ENCODE results near the gene GNB1L. TPM values are rescaled to one million over a fixed set of nuclear protein-coding genes. Genes with fewer than 3 reads are reported as not detected.

Gene GNB1L
- total and polyA plus RNA-seq, 9 of the 15 experiments (the other 6 are each of a cell fraction or from before 2014, with no cell fraction given): 0.56 to 50.5 (median 10.2) TPM

DNA sequence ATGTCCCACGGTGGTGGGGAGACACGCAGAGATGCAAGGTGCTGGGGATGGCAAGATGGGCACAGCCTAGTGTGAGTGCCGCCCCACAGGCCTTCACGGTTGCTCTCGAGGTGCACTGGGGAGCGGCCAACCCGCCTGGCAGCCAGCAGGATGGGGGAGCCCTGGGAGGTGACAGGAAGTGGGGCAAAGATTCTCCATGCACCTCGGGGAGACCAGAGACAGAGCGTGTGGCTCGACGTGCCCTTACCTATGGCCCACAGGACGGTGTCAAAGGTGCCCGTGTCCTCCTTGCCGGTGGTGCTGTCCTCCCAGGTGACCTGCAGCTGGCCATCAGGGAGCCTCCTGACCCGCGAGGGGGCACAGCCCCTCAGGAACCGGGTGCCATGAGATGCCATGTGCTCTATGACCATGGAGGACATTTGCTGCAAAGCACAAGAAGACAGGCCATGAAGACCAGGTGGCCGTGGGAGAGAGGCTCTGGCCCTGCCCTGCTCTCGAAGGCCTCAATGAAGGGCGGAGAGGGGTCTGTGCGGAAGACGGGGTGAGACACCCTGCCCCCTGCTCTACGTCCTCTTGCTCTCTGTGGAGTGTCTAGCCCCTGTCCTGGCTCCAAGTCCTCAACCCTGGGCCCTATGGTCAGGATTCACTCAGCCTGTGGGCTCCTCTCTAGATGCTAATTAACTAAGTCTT, 40.6 kb upstream of the GNB1L start (continued):
- TF ChIP-seq ZNF316 (IDR thresholded peaks at IDR 0.05): no peak

DNA sequence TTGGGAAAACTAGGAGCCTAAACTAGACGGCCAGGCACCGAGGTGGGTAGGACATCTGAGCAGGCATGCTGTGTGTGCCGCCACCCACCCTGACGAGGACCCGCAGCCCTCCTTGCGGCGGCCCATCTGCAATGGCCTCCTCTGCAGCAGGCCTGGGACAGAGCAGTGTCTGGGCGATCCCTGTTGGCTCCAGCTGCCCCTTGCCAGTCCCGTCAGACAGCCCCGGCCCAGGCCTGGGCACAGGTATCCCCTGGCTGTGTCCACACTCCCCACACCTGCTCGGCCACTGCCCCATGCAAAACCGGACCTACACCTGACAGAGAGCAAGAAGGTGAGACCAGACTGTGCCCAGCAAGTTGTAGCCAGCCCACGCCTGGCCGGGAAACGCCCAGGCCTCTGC, 38.7 kb upstream of the GNB1L start:
- Histone ChIP-seq H3K9me1 (ENCODE audit: control insufficient read depth, insufficient read depth, low read length) (peaks cover 12% of the 10 kb centered on the region), H3K4me2 (ENCODE audit: insufficient read depth, low read length) (no peak overlapping the region), H3K27me3 (ENCODE audit: control insufficient read depth in 2 of 2, insufficient read depth in 2 of 2, low read length in 2 of 2) (no peaks in the 10 kb centered on the region), H2AFZ (ENCODE audit: low read depth, low read length) (no peak overlapping the region), H3K4me1 (replicated peaks in 1 of 2; ENCODE audit: control insufficient read depth in 2 of 2, insufficient read depth in 2 of 2, low read length in 2 of 2) (peaks cover 24 to 70% of the 10 kb centered on the region in 2 experiments), H3K9ac (ENCODE audit: insufficient read depth in 1 of 2, low read depth in 2 of 2, low read length in 2 of 2) (peak overlapping the region in 1 of 2 experiments; percentile 36; a peak in 2 of 4 replicates), H3K79me2 (ENCODE audit: control insufficient read depth, insufficient read depth, low read length) (no peaks in the 10 kb centered on the region), H3K27ac (ENCODE audit: extremely low read depth, low read depth, low read length) (no peak overlapping the region), H3K36me3 (ENCODE audit: control insufficient read depth, insufficient read depth, low read length) (peaks cover 19% of the 10 kb centered on the region; the same call in 1 of the 3 replicates), H3K4me3 (no peak overlapping the region), H3K9me3 (replicated peaks; ENCODE audit: control insufficient read depth, insufficient read depth, low read depth, low read length) (no peaks in the 10 kb centered on the region), H4K20me1 (replicated peaks; ENCODE audit: control insufficient read depth, insufficient read depth, low read length) (peaks cover 36% of the 10 kb centered on the region)
- ATAC-seq: no peak
- TF ChIP-seq TARDBP (IDR thresholded peaks at IDR 0.05) (no peak), ZNF764 (CRISPR knock-in tag; IDR thresholded peaks at IDR 0.05; ENCODE audit: low read depth) (0 out of 2 replicates have a peak, but pooled peaks have one; percentile 9), MYNN (IDR thresholded peaks at IDR 0.05) (no peak), MYNN (CRISPR knock-in tag; IDR thresholded peaks at IDR 0.05) (no peak), POLR2G (IDR thresholded peaks at IDR 0.05; ENCODE audit: low read depth, low read length) (peak; percentile 41; the same call in 1 of the 2 replicates), ETV5 (CRISPR knock-in tag; IDR thresholded peaks at IDR 0.05; ENCODE audit: low read depth) (no peak), SETDB1 (IDR thresholded peaks at IDR 0.05; ENCODE audit: low read length) (peak; percentile 9), TBL1XR1 (IDR thresholded peaks at IDR 0.05; ENCODE audit: low read length in 2 of 2) (0 out of 4 replicates have a peak, but pooled peaks of 1 of the 2 experiments have one; percentile 22), ZNF699 (CRISPR knock-in tag; IDR thresholded peaks at IDR 0.05; ENCODE audit: insufficient replicate concordance) (peak; percentile 14), PHB (CRISPR knock-in tag; IDR thresholded peaks at IDR 0.05) (0 out of 2 replicates have a peak, but pooled peaks have one; percentile 26)
- TF ChIP-seq, protein P1, sequence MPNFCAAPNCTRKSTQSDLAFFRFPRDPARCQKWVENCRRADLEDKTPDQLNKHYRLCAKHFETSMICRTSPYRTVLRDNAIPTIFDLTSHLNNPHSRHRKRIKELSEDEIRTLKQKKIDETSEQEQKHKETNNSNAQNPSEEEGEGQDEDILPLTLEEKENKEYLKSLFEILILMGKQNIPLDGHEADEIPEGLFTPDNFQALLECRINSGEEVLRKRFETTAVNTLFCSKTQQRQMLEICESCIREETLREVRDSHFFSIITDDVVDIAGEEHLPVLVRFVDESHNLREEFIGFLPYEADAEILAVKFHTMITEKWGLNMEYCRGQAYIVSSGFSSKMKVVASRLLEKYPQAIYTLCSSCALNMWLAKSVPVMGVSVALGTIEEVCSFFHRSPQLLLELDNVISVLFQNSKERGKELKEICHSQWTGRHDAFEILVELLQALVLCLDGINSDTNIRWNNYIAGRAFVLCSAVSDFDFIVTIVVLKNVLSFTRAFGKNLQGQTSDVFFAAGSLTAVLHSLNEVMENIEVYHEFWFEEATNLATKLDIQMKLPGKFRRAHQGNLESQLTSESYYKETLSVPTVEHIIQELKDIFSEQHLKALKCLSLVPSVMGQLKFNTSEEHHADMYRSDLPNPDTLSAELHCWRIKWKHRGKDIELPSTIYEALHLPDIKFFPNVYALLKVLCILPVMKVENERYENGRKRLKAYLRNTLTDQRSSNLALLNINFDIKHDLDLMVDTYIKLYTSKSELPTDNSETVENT (CRISPR knock-in tag; IDR thresholded peaks at IDR 0.05): peak; percentile 79; the same call in 1 of the 2 replicates
- 85% methylated on average over 15 of the region's 15 CpGs for WGBS (ENCODE audit: insufficient coverage, low coverage, missing lambda C conversion rate)
- in situ Hi-C loops (cut with MboI): no loop called here
- intact Hi-C loops (cut with micrococcal nuclease): loop anchor here (5.0 kb wide), 2 partner anchors 136 to 161 kb away; no protein-coding TSS in a partner anchor
- CTCF ChIA-PET (ENCODE audit: low intra/inter-chr PET ratio): no interaction called here
- no peak for DNase-seq (ENCODE audit: extremely low read depth in 1 of 4, low spot score in 3 of 4)
- POLR2A ChIA-PET: interaction anchor here (0.7 to 11.1 kb wide), 4 partner anchors 8 to 912 kb away, joined by 3 to 141 read pairs (median 4); no protein-coding TSS in a partner anchor
- BruUV-seq (replicated peaks): no TSS peak
- no peak for FAIRE-seq
